Measurements from ENCODE around the gene SPECC1L.

Gene SPECC1L

DNA sequence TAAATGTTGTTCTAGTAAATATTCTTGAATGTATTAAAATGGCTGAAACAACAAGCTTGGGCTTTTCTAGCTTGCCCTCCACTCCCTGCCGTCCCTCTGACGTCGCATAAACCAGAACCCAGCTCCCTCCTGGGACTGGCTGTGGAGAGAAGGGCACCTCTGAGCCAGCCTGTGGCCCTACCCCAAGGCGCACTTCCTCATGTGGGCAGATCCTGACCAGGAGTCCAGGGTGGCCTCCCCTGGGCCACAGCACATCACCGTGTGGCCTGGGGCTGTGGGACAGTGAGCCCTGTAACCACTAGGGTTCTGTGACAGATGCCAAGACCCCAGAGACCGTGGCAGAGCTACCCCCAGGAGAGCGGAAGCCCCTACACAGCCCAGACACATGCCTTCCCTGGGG lies 146.6 kb downstream of the SPECC1L start:
- TF ChIP-seq RAD21 (IDR thresholded peaks at IDR 0.05; ENCODE audit: low read depth) = no peak
- TF ChIP-seq ZBTB7A (IDR thresholded peaks at IDR 0.05; ENCODE audit: low read depth) = no peak
- no peak for TF ChIP-seq CREB1 (IDR thresholded peaks at IDR 0.05; ENCODE audit: low read depth)
- TF ChIP-seq YY1 (IDR thresholded peaks at IDR 0.05; ENCODE audit: low read depth) = no peak
- TF ChIP-seq, protein P1, sequence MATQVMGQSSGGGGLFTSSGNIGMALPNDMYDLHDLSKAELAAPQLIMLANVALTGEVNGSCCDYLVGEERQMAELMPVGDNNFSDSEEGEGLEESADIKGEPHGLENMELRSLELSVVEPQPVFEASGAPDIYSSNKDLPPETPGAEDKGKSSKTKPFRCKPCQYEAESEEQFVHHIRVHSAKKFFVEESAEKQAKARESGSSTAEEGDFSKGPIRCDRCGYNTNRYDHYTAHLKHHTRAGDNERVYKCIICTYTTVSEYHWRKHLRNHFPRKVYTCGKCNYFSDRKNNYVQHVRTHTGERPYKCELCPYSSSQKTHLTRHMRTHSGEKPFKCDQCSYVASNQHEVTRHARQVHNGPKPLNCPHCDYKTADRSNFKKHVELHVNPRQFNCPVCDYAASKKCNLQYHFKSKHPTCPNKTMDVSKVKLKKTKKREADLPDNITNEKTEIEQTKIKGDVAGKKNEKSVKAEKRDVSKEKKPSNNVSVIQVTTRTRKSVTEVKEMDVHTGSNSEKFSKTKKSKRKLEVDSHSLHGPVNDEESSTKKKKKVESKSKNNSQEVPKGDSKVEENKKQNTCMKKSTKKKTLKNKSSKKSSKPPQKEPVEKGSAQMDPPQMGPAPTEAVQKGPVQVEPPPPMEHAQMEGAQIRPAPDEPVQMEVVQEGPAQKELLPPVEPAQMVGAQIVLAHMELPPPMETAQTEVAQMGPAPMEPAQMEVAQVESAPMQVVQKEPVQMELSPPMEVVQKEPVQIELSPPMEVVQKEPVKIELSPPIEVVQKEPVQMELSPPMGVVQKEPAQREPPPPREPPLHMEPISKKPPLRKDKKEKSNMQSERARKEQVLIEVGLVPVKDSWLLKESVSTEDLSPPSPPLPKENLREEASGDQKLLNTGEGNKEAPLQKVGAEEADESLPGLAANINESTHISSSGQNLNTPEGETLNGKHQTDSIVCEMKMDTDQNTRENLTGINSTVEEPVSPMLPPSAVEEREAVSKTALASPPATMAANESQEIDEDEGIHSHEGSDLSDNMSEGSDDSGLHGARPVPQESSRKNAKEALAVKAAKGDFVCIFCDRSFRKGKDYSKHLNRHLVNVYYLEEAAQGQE (IDR thresholded peaks at IDR 0.05; ENCODE audit: low read depth) = no peak
- no peak for TF ChIP-seq TCF12 (IDR thresholded peaks at IDR 0.05; ENCODE audit: low read depth)
- TF ChIP-seq, protein P2, sequence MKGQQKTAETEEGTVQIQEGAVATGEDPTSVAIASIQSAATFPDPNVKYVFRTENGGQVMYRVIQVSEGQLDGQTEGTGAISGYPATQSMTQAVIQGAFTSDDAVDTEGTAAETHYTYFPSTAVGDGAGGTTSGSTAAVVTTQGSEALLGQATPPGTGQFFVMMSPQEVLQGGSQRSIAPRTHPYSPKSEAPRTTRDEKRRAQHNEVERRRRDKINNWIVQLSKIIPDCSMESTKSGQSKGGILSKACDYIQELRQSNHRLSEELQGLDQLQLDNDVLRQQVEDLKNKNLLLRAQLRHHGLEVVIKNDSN (IDR thresholded peaks at IDR 0.05) = no peak
- TF ChIP-seq TAF1 (IDR thresholded peaks at IDR 0.05; ENCODE audit: low read depth) = no peak
- no peak for TF ChIP-seq EGR1 (IDR thresholded peaks at IDR 0.05)

DNA sequence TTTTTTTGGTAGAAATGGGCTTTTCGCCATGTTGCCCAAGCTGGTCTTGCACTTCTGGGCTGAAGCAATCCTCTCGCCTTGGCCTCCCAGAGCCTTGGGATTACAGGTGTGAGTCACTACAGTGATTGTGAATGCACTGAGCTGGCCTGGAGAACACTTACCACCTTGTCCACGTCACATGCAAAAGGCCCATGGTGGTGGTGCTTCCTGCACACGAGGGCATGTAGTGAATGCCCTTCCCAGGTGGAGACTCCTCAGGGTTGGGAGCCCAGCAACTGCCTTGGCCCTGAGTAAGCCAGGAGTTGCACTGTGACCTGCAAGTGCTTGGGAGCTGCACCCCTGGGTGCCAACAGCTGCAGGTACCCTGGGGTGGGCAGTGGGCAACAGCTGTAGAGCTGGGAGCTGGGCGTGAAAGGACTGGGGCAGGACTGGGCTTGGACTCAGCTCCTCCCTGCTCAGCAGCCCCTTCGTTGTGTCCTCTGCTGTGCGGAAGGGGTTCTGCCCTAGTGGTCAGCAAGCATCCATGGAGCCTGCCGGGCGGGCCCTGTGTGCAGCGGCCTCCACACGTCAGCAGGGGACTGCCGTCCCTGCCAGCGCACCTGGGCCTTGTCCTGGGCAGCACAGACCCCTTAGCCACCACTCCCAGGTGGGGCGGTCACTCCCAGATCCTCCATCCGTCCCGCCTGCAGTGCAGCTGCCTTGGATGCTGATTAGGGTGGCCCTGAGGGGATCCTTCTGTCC lies 147.4 kb downstream of the SPECC1L start:
- no peak for TF ChIP-seq CEBPB (IDR thresholded peaks at IDR 0.05)
- TF ChIP-seq FOXM1 (IDR thresholded peaks at IDR 0.05; ENCODE audit: borderline replicate concordance, low read depth) = no peak
- no peak for TF ChIP-seq RAD21 (IDR thresholded peaks at IDR 0.05; ENCODE audit: low read depth)

DNA sequence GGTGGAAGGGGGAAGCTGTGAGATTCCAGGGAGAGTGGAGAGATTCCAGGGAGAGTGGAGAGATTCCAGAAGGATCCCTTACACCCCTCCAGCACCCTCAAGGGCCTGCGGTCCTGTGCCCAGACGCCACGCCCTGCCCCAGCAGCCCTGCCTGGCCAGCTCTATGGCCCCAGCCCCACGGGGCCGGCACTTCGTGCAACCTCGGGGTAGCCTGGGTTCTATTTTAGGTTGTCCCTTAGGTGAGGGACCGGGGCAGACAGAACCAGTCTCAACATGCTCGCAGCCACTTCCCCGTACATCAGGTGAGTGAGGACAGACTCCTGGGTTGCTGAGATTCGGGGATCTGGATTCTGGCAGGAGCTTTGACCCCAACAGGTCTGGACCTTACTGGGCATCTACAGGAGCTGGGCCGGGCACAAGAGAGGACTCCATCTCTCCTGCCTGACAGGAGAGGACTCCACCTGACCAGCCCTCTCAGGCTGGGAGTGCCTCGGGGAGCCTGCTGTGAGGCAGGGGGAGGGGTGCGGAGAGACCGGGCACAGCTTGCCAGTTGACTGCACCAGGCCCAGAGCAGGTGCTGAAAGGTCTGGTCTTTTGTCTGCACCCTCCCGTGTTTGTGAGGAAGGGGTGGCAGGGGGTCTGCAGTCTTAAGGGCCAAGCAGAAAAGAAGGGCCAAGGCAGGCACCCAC lies 148.3 kb downstream of the SPECC1L start:
- TF ChIP-seq TAF1 (IDR thresholded peaks at IDR 0.05; ENCODE audit: low read depth) (no peak), CREB1 (IDR thresholded peaks at IDR 0.05; ENCODE audit: low read depth) (no peak), TEAD4 (IDR thresholded peaks at IDR 0.05) (no peak), ZBTB7A (IDR thresholded peaks at IDR 0.05; ENCODE audit: low read depth) (no peak), CEBPB (IDR thresholded peaks at IDR 0.05) (no peak), RAD21 (IDR thresholded peaks at IDR 0.05; ENCODE audit: low read depth) (no peak), EP300 (IDR thresholded peaks at IDR 0.05; ENCODE audit: borderline replicate concordance) (no peak), TCF12 (IDR thresholded peaks at IDR 0.05; ENCODE audit: low read depth) (no peak), EGR1 (IDR thresholded peaks at IDR 0.05) (no peak), FOXM1 (IDR thresholded peaks at IDR 0.05; ENCODE audit: borderline replicate concordance, low read depth) (no peak), NFIC (IDR thresholded peaks at IDR 0.05) (no peak), YY1 (IDR thresholded peaks at IDR 0.05; ENCODE audit: low read depth) (no peak)
- TF ChIP-seq, protein P1 (IDR thresholded peaks at IDR 0.05; ENCODE audit: low read depth) = no peak
- TF ChIP-seq, protein P2 (IDR thresholded peaks at IDR 0.05) = no peak
- TF ChIP-seq, protein P3, sequence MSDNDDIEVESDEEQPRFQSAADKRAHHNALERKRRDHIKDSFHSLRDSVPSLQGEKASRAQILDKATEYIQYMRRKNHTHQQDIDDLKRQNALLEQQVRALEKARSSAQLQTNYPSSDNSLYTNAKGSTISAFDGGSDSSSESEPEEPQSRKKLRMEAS (IDR thresholded peaks at IDR 0.05) = no peak

DNA sequence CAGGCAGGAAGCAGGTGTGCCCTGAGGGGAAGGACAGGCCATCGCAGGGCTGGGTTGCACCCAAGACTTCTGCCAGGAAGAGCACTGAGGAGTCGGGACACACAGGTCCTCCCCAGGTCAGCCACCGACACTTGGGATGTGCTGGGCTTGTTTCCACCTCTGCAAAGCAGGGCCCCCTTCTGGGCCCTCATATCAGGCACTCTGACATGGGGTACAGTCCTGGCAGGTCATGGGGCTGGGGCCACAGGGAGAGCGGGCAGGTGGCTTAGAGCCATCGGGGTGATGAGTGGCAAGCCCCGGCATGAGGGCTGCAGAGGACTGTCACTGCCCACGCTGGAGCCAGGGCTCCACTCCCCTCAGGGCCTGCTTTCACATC lies 148.8 kb downstream of the SPECC1L start:
- TF ChIP-seq TEAD4 (IDR thresholded peaks at IDR 0.05) = no peak
- TF ChIP-seq RAD21 (IDR thresholded peaks at IDR 0.05; ENCODE audit: low read depth) = no peak

DNA sequence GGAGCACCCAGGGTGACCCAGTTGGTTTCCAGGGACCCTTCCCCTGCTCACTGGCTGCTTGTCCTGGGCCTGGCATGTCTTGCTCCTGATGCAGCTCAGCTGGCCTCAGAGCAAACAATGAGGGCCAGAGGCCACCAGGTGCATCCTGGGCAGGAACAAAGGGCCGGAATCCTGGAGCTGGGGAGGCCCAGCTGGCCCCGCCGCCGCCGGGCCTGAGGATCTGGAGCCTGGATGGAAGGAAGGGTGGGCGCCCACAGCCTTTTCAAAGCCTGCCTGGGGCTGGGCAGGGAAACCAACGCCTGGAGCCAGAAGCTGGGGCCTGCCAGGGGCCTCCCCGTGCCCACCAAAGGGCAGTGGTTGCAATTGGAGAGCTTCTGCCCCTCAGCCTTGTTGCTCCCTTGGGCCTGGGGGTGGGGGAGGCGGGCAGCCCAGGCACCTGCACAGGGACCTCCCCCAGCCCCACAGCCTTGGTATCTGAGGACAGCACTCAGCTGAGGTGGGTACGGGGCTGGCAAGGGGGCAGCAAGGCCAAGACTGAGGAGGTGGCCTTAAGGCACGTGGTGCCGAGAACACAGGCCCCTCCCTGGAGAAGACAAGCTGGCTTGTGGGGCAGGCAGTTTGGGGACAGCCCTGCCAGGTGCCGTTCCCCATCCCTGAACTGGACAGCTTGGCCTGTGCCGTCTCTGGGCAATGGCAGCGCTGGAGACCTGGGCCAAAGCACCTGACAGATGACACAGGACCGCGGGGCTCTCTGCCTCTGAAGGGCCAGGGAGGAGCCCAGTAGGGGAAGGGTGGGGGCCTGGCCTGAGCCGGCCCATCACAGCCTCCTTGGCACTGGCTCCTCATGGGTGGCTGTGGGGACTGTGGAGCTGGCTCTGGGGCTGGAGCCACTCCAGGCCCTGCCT lies 149.7 kb downstream of the SPECC1L start:
- TF ChIP-seq TCF12 (IDR thresholded peaks at IDR 0.05; ENCODE audit: low read depth) (no peak), YY1 (IDR thresholded peaks at IDR 0.05; ENCODE audit: low read depth) (no peak), FOXM1 (IDR thresholded peaks at IDR 0.05; ENCODE audit: borderline replicate concordance, low read depth) (no peak), ZBTB7A (IDR thresholded peaks at IDR 0.05; ENCODE audit: low read depth) (no peak), NFIC (IDR thresholded peaks at IDR 0.05) (no peak), RAD21 (IDR thresholded peaks at IDR 0.05; ENCODE audit: low read depth) (no peak), TAF1 (IDR thresholded peaks at IDR 0.05; ENCODE audit: low read depth) (no peak), EGR1 (IDR thresholded peaks at IDR 0.05) (no peak), CEBPB (IDR thresholded peaks at IDR 0.05) (no peak)
- TF ChIP-seq, protein P2 (IDR thresholded peaks at IDR 0.05) = no peak
